ENCODE measurements around the gene PLOD2. TPM values are rescaled to one million over a fixed set of nuclear protein-coding genes. Genes with fewer than 3 reads are reported as not detected.

PLOD2 gene
- total and polyA plus RNA-seq, 9 of the 15 experiments (the other 6 are each of a cell fraction or from before 2014, with no cell fraction given) = 0.18 to 1.5 (median 0.58) TPM

DNA sequence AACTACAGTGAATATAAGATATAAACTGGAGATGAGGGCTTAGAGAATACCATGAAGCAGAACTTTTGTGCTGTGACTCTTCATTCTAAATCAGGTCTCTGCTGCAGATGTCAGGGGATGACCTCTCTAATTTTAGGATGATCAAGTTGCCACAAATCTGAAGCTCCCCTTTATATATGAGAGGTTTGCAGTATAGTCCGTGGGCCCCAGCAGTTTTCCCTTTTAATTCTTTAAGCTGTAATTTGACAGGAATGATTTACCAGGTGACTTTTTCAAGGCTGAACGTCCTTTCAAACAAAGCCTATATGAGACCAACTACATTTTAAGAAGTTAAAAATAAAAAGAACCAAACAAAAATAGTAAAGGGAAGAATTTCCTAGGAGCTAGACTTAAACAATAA lies 4.9 kb upstream of the PLOD2 start:
- FAIRE-seq = no peak
- intact Hi-C loops (cut with micrococcal nuclease) (no loop called here), in situ Hi-C loops (cut with MboI) (no loop called here)

More for the DNA sequence above, 4.9 kb upstream of the PLOD2 start:
- TF ChIP-seq, protein P1, sequence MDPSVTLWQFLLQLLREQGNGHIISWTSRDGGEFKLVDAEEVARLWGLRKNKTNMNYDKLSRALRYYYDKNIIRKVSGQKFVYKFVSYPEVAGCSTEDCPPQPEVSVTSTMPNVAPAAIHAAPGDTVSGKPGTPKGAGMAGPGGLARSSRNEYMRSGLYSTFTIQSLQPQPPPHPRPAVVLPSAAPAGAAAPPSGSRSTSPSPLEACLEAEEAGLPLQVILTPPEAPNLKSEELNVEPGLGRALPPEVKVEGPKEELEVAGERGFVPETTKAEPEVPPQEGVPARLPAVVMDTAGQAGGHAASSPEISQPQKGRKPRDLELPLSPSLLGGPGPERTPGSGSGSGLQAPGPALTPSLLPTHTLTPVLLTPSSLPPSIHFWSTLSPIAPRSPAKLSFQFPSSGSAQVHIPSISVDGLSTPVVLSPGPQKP (CRISPR knock-in tag; IDR thresholded peaks at IDR 0.05) = no peak
- TF ChIP-seq ZNF75A (CRISPR knock-in tag; IDR thresholded peaks at IDR 0.05) (no peak), CBFA2T2 (conservative IDR thresholded peaks at IDR 0.05) (no peak), ZBTB17 (CRISPR knock-in tag; IDR thresholded peaks at IDR 0.05) (no peak), MAZ (CRISPR knock-in tag; conservative IDR thresholded peaks at IDR 0.05 in 1 of 2, IDR thresholded peaks at IDR 0.05 in 1 of 2) (no peak), NR2C1 (IDR thresholded peaks at IDR 0.05) (no peak), NR2C1 (tag; IDR thresholded peaks at IDR 0.05) (no peak), EP400 (IDR thresholded peaks at IDR 0.05) (no peak), PRMT5 (CRISPR knock-in tag; IDR thresholded peaks at IDR 0.05) (no peak)
- TF ChIP-seq, protein P2, sequence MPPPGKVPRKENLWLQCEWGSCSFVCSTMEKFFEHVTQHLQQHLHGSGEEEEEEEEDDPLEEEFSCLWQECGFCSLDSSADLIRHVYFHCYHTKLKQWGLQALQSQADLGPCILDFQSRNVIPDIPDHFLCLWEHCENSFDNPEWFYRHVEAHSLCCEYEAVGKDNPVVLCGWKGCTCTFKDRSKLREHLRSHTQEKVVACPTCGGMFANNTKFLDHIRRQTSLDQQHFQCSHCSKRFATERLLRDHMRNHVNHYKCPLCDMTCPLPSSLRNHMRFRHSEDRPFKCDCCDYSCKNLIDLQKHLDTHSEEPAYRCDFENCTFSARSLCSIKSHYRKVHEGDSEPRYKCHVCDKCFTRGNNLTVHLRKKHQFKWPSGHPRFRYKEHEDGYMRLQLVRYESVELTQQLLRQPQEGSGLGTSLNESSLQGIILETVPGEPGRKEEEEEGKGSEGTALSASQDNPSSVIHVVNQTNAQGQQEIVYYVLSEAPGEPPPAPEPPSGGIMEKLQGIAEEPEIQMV (tag; conservative IDR thresholded peaks at IDR 0.05; ENCODE audit: low read depth) = no peak
- TF ChIP-seq, protein P3, sequence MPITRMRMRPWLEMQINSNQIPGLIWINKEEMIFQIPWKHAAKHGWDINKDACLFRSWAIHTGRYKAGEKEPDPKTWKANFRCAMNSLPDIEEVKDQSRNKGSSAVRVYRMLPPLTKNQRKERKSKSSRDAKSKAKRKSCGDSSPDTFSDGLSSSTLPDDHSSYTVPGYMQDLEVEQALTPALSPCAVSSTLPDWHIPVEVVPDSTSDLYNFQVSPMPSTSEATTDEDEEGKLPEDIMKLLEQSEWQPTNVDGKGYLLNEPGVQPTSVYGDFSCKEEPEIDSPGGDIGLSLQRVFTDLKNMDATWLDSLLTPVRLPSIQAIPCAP (CRISPR knock-in tag; IDR thresholded peaks at IDR 0.05; ENCODE audit: borderline replicate concordance) = no peak
- Histone ChIP-seq H4K20me1 (replicated peaks; ENCODE audit: control insufficient read depth, insufficient read depth, low read length) (no peaks in the 10 kb centered on the region), H3K4me3 (no peak overlapping the region), H3K4me1 (replicated peaks in 1 of 2; ENCODE audit: control insufficient read depth in 2 of 2, insufficient read depth in 2 of 2, low read length in 2 of 2) (peaks cover 0 to 5% of the 10 kb centered on the region in 2 experiments; a peak in 2 of 5 replicates), H3K27ac (ENCODE audit: extremely low read depth, low read depth, low read length) (no peak overlapping the region), H2AFZ (ENCODE audit: low read depth, low read length) (no peak overlapping the region), H3K27me3 (ENCODE audit: control insufficient read depth in 2 of 2, insufficient read depth in 2 of 2, low read length in 2 of 2) (peaks cover 2 to 10% of the 10 kb centered on the region in 2 experiments; a peak in 3 of 5 replicates), H3K9ac (ENCODE audit: insufficient read depth in 1 of 2, low read depth in 2 of 2, low read length in 2 of 2) (no peak overlapping the region), H3K79me2 (ENCODE audit: control insufficient read depth, insufficient read depth, low read length) (no peaks in the 10 kb centered on the region), H3K9me1 (ENCODE audit: control insufficient read depth, insufficient read depth, low read length) (no peaks in the 10 kb centered on the region), H3K9me3 (replicated peaks; ENCODE audit: control insufficient read depth, insufficient read depth, low read depth, low read length) (no peaks in the 10 kb centered on the region), H3K4me2 (ENCODE audit: insufficient read depth, low read length) (no peak overlapping the region), H3K36me3 (ENCODE audit: control insufficient read depth, insufficient read depth, low read length) (no peaks in the 10 kb centered on the region)
- no TSS peak for BruUV-seq (replicated peaks)
- DNase-seq (ENCODE audit: extremely low read depth in 1 of 4, low spot score in 3 of 4) (no peak), ATAC-seq (no peak)
- POLR2A ChIA-PET = no interaction called here
- CTCF ChIA-PET (ENCODE audit: low intra/inter-chr PET ratio) = no interaction called here
- 0% methylated on average over 2 of the region's 2 CpGs for WGBS (ENCODE audit: insufficient coverage, low coverage, missing lambda C conversion rate)
